H1 (cell line): ENCODE measurements around the gene TAS1R3. TPM values are rescaled to one million over a fixed set of nuclear protein-coding genes. Genes with fewer than 3 reads are reported as not detected.

Experiments used
- CREB1 ChIP-seq: IDR thresholded peaks from 2 replicates; pipeline ENCODE4 v1.6.1; 2012; ENCODE audit warnings: inconsistent platforms
- E2F6 ChIP-seq: IDR thresholded peaks from 2 replicates; pipeline ENCODE4 v1.6.1; 2012; ENCODE audit warnings: inconsistent platforms
- EZH2 ChIP-seq: fragments of 200-600 bp; sonication (generic); IDR thresholded peaks from 2 replicates; pipeline ENCODE4 v1.7.1; 2012; ENCODE audit warnings: low read depth, mild to moderate bottlenecking, moderate library complexity, low read length, inconsistent platforms; ENCODE audit not compliant: severe bottlenecking
- KDM4A ChIP-seq: IDR thresholded peaks from one replicate; pipeline ENCODE4 v1.7.1; 2012; ENCODE audit warnings: low read depth, mild to moderate bottlenecking, moderate library complexity, low read length, inconsistent platforms; ENCODE audit not compliant: severe bottlenecking
- SP2 ChIP-seq: IDR thresholded peaks from 2 replicates; pipeline ENCODE4 v1.6.1; 2012; ENCODE audit warnings: mild to moderate bottlenecking, low read length, inconsistent platforms
- USF2 ChIP-seq: IDR thresholded peaks from 2 replicates; pipeline ENCODE4 v1.6.1; 2011; ENCODE audit warnings: low read length, improper control_type of control experiment
- polyA plus RNA-seq, 7 experiments: library from polyadenylated mRNA; depleted of rRNA in 3 of 7; stranded (reverse) in 5 of 7; unstranded in 2 of 7; fragments of >200 nt in 5 of 7; fragments of 200-250 nt in 2 of 7; gene quantifications; 1 replicate in 5 of 7; 2 replicates in 1 of 7; 4 replicates in 1 of 7; pipeline versions ENCODE4 v1.2.1 to v1.2.3, GENCODE V29; 2011 to 2013; ENCODE audit warnings: missing spikeins in 2 of 7, mixed read lengths in 2 of 7
- total RNA-seq: library from RNA; stranded (reverse); fragmentation: NEBNext Ultra II Directional; extraction: Animal tissue kit (Norgen Biotek cat#: 25700); gene quantifications from 2 replicates; pipeline ENCODE4 v1.2.1, GENCODE V29; 2021
- TF ChIP-seq, protein P1 (sequence below): IDR thresholded peaks from 2 replicates; pipeline ENCODE4 v1.6.1; 2012; ENCODE audit warnings: inconsistent platforms

Gene TAS1R3
- total and polyA plus RNA-seq, 2 of the 8 experiments (the other 6 are each of a cell fraction or from before 2014, with no cell fraction given): 0.03 to 0.19 TPM

GRCh38 chr1:1354271-1355247 lies 23.5 kb downstream of the TAS1R3 start (continued):
- no peak for TF ChIP-seq USF2
- TF ChIP-seq KDM4A: peak; percentile 39
- peak; percentile 16 for TF ChIP-seq E2F6
- peak; percentile 78 for TF ChIP-seq CREB1
- TF ChIP-seq SP2: no peak
- peak; percentile 76 for TF ChIP-seq EZH2
- TF ChIP-seq, protein P1, sequence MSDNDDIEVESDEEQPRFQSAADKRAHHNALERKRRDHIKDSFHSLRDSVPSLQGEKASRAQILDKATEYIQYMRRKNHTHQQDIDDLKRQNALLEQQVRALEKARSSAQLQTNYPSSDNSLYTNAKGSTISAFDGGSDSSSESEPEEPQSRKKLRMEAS: 0 out of 2 replicates have a peak, but pooled peaks have one; percentile 25
